HG02981 (cell line): ENCODE data around the gene VBP1.
A peak's percentile ranks its signal among the peaks of the same experiment; 100 is the strongest.
"Not testable (repeated sequence)": the region's sequence is repeated elsewhere in the genome, so short reads cannot be mapped to it uniquely, and the experiment has no call there.

Source experiments
- ATAC-seq: cut with Tn5 transposase; IDR thresholded peaks from one replicate; pipeline ENCODE4 v1.9.1; 2021; ENCODE audit warnings: mild to moderate bottlenecking, moderate library complexity; ENCODE audit not compliant: unreplicated experiment

VBP1 gene

GRCh38 chrX:155263854-155264628, 47.8 kb downstream of the VBP1 start, which contains the start of gene RAB39B:
Gene RAB39B, minus strand, starts transcription at chrX:155264491. Its CDS starts 203 bp downstream, at chrX:155264288.
- peak; percentile 95 for ATAC-seq

- ATAC-seq = no peak
These were observed 50.2 kb downstream of the VBP1 start for GRCh38 chrX:155266439-155266838.

- ATAC-seq = not testable (repeated sequence)
These were observed 51.7 kb downstream of the VBP1 start for GRCh38 chrX:155267995-155268394.

GRCh38 chrX:155270969-155271368, 54.7 kb downstream of the VBP1 start:
- ATAC-seq = no peak

GRCh38 chrX:155279873-155280272, 63.6 kb downstream of the VBP1 start:
- ATAC-seq = no peak
